Mucosa of gallbladder (tissue), 1 donor: ENCODE measurements around the gene C1S. TPM values are rescaled to one million over a fixed set of nuclear protein-coding genes. Genes with fewer than 3 reads are reported as not detected.

Experiments
- total RNA-seq: library from RNA; stranded (reverse); gene quantifications from one replicate; pipeline ENCODE4 v1.2.1, GENCODE V29; 2021
- donor health status: DM: no; HTN: no; CAD: no.

Gene C1S
- total RNA-seq, 1 donor from 2014 or later = 319 TPM

Other genes with a start within 250 kb of the C1S start
- gene GPR162, start 238.9 kb upstream of the C1S start, total RNA-seq = 12.3 TPM
- 28.1 TPM for gene P3H3, start 232.3 kb upstream of the C1S start, total RNA-seq
- 3.3 TPM for gene GNB3, start 219.8 kb upstream of the C1S start, total RNA-seq
- gene CDCA3, start 209.4 kb upstream of the C1S start, total RNA-seq = 2.2 TPM
- gene USP5, start 208.6 kb upstream of the C1S start, total RNA-seq = 98.4 TPM
- 610 TPM for gene TPI1, start 193.2 kb upstream of the C1S start, total RNA-seq
- gene SPSB2, start 187.4 kb upstream of the C1S start, total RNA-seq = 33.7 TPM
- gene LRRC23, start 155.9 kb upstream of the C1S start, total RNA-seq = 13.1 TPM
- gene ENO2, start 146.1 kb upstream of the C1S start, total RNA-seq = 30.5 TPM
- gene ATN1, start 132.8 kb upstream of the C1S start, total RNA-seq = 153 TPM
- not detected for gene RNU7-1, start 116.9 kb upstream of the C1S start, total RNA-seq
- gene C12orf57, start 116.7 kb upstream of the C1S start, total RNA-seq = 265 TPM
- gene PTPN6, start 109.4 kb upstream of the C1S start, total RNA-seq = 66.4 TPM
- 141 TPM for gene PHB2, start 90.1 kb upstream of the C1S start, total RNA-seq
- 31.8 TPM for gene EMG1, start 89.8 kb upstream of the C1S start, total RNA-seq
- 26.6 TPM for gene LPCAT3, start 42.2 kb upstream of the C1S start, total RNA-seq
- gene C1R, start 31.7 kb downstream of the C1S start, total RNA-seq = 303 TPM
- 49.6 TPM for gene C1RL, start 48.5 kb downstream of the C1S start, total RNA-seq
- 7.1 TPM for gene RBP5, start 68.2 kb downstream of the C1S start, total RNA-seq
- gene CLSTN3, start 69.7 kb downstream of the C1S start, total RNA-seq = 40.6 TPM
- 53.7 TPM for gene PEX5, start 129.0 kb downstream of the C1S start, total RNA-seq
- gene ACSM4, start 243.4 kb downstream of the C1S start, total RNA-seq = not detected